HepG2 (cell line): Measurements from ENCODE around the gene LYPD6B. TPM values are rescaled to one million over a fixed set of nuclear protein-coding genes. Genes with fewer than 3 reads are reported as not detected.

Experiments
- ATAC-seq: fragments of 200-7000 bp; cut with Tn5 transposase; 3 replicates; pipeline ENCODE4 v1.9.1; 2020; ENCODE audit warnings: mild to moderate bottlenecking, moderate library complexity
- BruUV-seq: library from RNA; stranded (reverse); fragments of 400-500 nt; replicated peaks from 2 replicates; lab custom pipeline; 2021; lab: Mats Ljungman, UMichigan
- CTCF ChIA-PET: fragments of 300-600 bp; formaldehyde crosslinking; extraction: SDS; loops from one replicate; lab custom pipeline; 2021; ENCODE audit warnings: low total read pairs, inconsistent platforms, low intra/inter-chr PET ratio; lab: Yijun Ruan, JAX
- POLR2A ChIA-PET: fragments of 350-600 bp; sonication (Branson Sonifier 250); formaldehyde crosslinking; loops from one replicate; lab custom pipeline; 2020; ENCODE audit warnings: antibody characterized with exemption, inconsistent platforms; lab: Yijun Ruan, JAX
- DNase-seq: peaks from one replicate; pipeline ENCODE4 v3.0.0-alpha.2; 2015; ENCODE audit warnings: low spot score
- FAIRE-seq: peaks from 3 replicates; lab custom pipeline; 2011; peaks lifted over from hg19 to GRCh38; lab: Jason Lieb, UNC
- H2AFZ ChIP-seq: one replicate; pipeline ENCODE4 v1.6.1; 2011; ENCODE audit warnings: low read length, inconsistent platforms
- H3K27ac ChIP-seq: fragments of 300-600 bp; 3 replicates; pipeline ENCODE4 v1.8.0; 2011; ENCODE audit warnings: mixed run types, mild to moderate bottlenecking, mixed read lengths, low read length, inconsistent platforms; ENCODE audit not compliant: insufficient read depth; ENCODE audit errors: extremely low read length
- H3K27me3 ChIP-seq, 2 experiments: fragments of 200-600 bp in 1 of 2; 2 replicates in 1 of 2; 3 replicates in 1 of 2; pipeline versions ENCODE4 v1.6.0 to v1.8.0; 2011; ENCODE audit warnings: low read length in 2 of 2, mild to moderate bottlenecking in 2 of 2, moderate library complexity in 2 of 2, inconsistent platforms in 1 of 2; ENCODE audit not compliant: insufficient read depth in 2 of 2, control insufficient read depth in 1 of 2
- H3K36me3 ChIP-seq, 2 experiments: fragments of 200-600 bp in 1 of 2; replicated peaks in 1 of 2; 2 replicates in 1 of 2; 3 replicates in 1 of 2; pipeline versions ENCODE4 v1.5.1 to v1.8.0; 2011; ENCODE audit warnings: low read length in 2 of 2, inconsistent platforms in 1 of 2; ENCODE audit not compliant: insufficient read depth in 2 of 2, control insufficient read depth in 1 of 2
- H3K4me1 ChIP-seq: 2 replicates; pipeline ENCODE4 v1.5.1; 2012; ENCODE audit warnings: low read length, inconsistent platforms; ENCODE audit not compliant: insufficient read depth
- H3K4me2 ChIP-seq: 2 replicates; pipeline ENCODE4 v1.6.0; 2011; ENCODE audit warnings: low read depth, low read length, inconsistent platforms
- H3K4me3 ChIP-seq, 3 experiments: fragments of 200-600 bp in 1 of 3; sonication (generic), shearing (Covaris generic) in 1 of 3; replicated peaks in 1 of 3; 2 replicates each; pipeline ENCODE4 v1.5.1; 2011 to 2016; ENCODE audit warnings: low read length in 3 of 3, inconsistent platforms in 2 of 3, low read depth in 2 of 3, mild to moderate bottlenecking in 2 of 3, control low read depth in 1 of 3, mixed read lengths in 1 of 3; ENCODE audit not compliant: insufficient read depth in 1 of 3
- H3K79me2 ChIP-seq: one replicate; pipeline ENCODE4 v1.6.1; 2011; ENCODE audit warnings: low read length, inconsistent platforms; ENCODE audit not compliant: insufficient read depth
- H3K9ac ChIP-seq: 2 replicates; pipeline ENCODE4 v1.6.0; 2011; ENCODE audit warnings: mild to moderate bottlenecking, low read depth, low read length, inconsistent platforms; ENCODE audit not compliant: insufficient read depth
- H3K9me3 ChIP-seq: 2 replicates; pipeline ENCODE4 v1.5.1; 2012; ENCODE audit warnings: mild to moderate bottlenecking, low read length
- H4K20me1 ChIP-seq: 2 replicates; pipeline ENCODE4 v1.6.0; 2011; ENCODE audit warnings: inconsistent platforms, mild to moderate bottlenecking, low read length, moderate library complexity; ENCODE audit not compliant: insufficient read depth
- CCDC6 ChIP-seq: sonication (generic); formaldehyde crosslinking; IDR thresholded peaks from 2 replicates; pipeline ENCODE4 v1.8.1; 2022; ENCODE audit warnings: mild to moderate bottlenecking, missing genetic modification reagents, moderate library complexity
- EEA1 ChIP-seq: sonication (generic); formaldehyde crosslinking; IDR thresholded peaks from 2 replicates; pipeline ENCODE4 v1.5.1; 2020; ENCODE audit warnings: mild to moderate bottlenecking, missing genetic modification reagents, borderline replicate concordance
- ETV6 ChIP-seq: sonication (generic); formaldehyde crosslinking; conservative IDR thresholded peaks from 2 replicates; pipeline ENCODE4 v1.4.0; 2020; ENCODE audit warnings: missing genetic modification reagents
- GATAD2A ChIP-seq: IDR thresholded peaks from 2 replicates; pipeline ENCODE4 v1.6.1; 2016
- NFIC ChIP-seq: IDR thresholded peaks from 2 replicates; pipeline ENCODE4 v1.6.1; 2012; ENCODE audit warnings: mild to moderate bottlenecking, low read length, inconsistent platforms
- REPIN1 ChIP-seq: sonication (generic); formaldehyde crosslinking; IDR thresholded peaks from 2 replicates; pipeline ENCODE4 v1.8.0; 2022; ENCODE audit warnings: missing genetic modification reagents, low read depth, mild to moderate bottlenecking, borderline replicate concordance
- SP1 ChIP-seq, 2 experiments: fragments of 450-650 bp in 1 of 2; sonication (generic) in 1 of 2; formaldehyde crosslinking in 1 of 2; IDR thresholded peaks; 2 replicates each; pipeline versions ENCODE4 v1.4.0 to v1.6.1; 2016 to 2020; ENCODE audit warnings: missing genetic modification reagents in 1 of 2
- XRCC5 ChIP-seq: fragments of 200-400 bp; formaldehyde crosslinking; optimal IDR thresholded peaks from 2 replicates; pipeline ENCODE3; 2017; ENCODE audit warnings: mild to moderate bottlenecking, low read length
- ZC3H13 ChIP-seq: sonication (generic); formaldehyde crosslinking; IDR thresholded peaks from 2 replicates; pipeline ENCODE4 v1.8.1; 2023; ENCODE audit warnings: mild to moderate bottlenecking, missing genetic modification reagents, moderate library complexity
- ZNF225 ChIP-seq: sonication (generic); formaldehyde crosslinking; IDR thresholded peaks from 2 replicates; pipeline ENCODE4 v1.4.0; 2020; ENCODE audit warnings: mild to moderate bottlenecking, missing genetic modification reagents
- ZNF383 ChIP-seq: sonication (generic); formaldehyde crosslinking; IDR thresholded peaks from 2 replicates; pipeline ENCODE4 v1.4.0; 2020; ENCODE audit warnings: missing genetic modification reagents, mild to moderate bottlenecking, borderline replicate concordance
- ZNF510 ChIP-seq: sonication (generic); formaldehyde crosslinking; IDR thresholded peaks from 2 replicates; pipeline ENCODE4 v1.4.0; 2020; ENCODE audit warnings: low read depth, mild to moderate bottlenecking, missing genetic modification reagents
- ZNF570 ChIP-seq: sonication (generic); formaldehyde crosslinking; IDR thresholded peaks from 2 replicates; pipeline ENCODE4 v1.4.0; 2020; ENCODE audit warnings: mild to moderate bottlenecking, missing genetic modification reagents, borderline replicate concordance
- ZNF629 ChIP-seq: sonication (generic); formaldehyde crosslinking; conservative IDR thresholded peaks from 2 replicates; pipeline ENCODE4 v1.5.0; 2020; ENCODE audit warnings: missing genetic modification reagents
- ZNF850 ChIP-seq: sonication (generic); formaldehyde crosslinking; conservative IDR thresholded peaks from 2 replicates; pipeline ENCODE4 v1.9.0; 2021; ENCODE audit warnings: mild to moderate bottlenecking, missing genetic modification reagents
- ZSCAN25 ChIP-seq: sonication (generic); formaldehyde crosslinking; IDR thresholded peaks from 2 replicates; pipeline ENCODE4 v1.8.0; 2022; ENCODE audit warnings: mild to moderate bottlenecking, missing genetic modification reagents
- WGBS: methylation state at CpG from one replicate; pipeline ENCODE4 v1.1.6; 2017; ENCODE audit warnings: low lambda C conversion rate; 5-methylcytosine and 5-hydroxymethylcytosine counted together
- in situ Hi-C: cut with HindIII; loops from 2 replicates; pipeline ENCODE4 v1.10.0; 2017; ENCODE audit warnings: low pct_unique_long_range_greater_than_20kb; ENCODE audit not compliant: extremely low pct_ligation_motif_present
- intact Hi-C: fragments of 100-400 bp; cut with micrococcal nuclease; formaldehyde crosslinking; loops from one replicate; pipeline ENCODE4 v1.10.0; 2022; ENCODE audit not compliant: unreplicated experiment
- polyA plus RNA-seq, 8 experiments: library from polyadenylated mRNA; depleted of rRNA in 3 of 8; stranded (reverse) in 7 of 8; unstranded in 1 of 8; fragments of >200 nt; fragmentation: Illumina TruSeq in 4 of 8; extraction: Trizol in 4 of 8; gene quantifications; 2 replicates each; pipeline versions ENCODE4 v1.2.1 to v1.2.3, GENCODE V29; 2011 to 2016; ENCODE audit warnings: low read depth in 4 of 8, missing spikeins in 1 of 8, mixed read lengths in 1 of 8; ENCODE audit not compliant: insufficient read depth in 1 of 8
- total RNA-seq, 5 experiments: library from RNA; depleted of rRNA; stranded (reverse); fragments of >200 nt; fragmentation: Illumina TruSeq; extraction: Trizol; gene quantifications; 2 replicates each; pipeline ENCODE4 v1.2.3, GENCODE V29; 2016; ENCODE audit warnings: low read depth in 1 of 5
- TF ChIP-seq, protein P1 (sequence below): sonication (generic); formaldehyde crosslinking; IDR thresholded peaks from 2 replicates; pipeline ENCODE4 v1.4.0; 2020; ENCODE audit warnings: low read depth, mild to moderate bottlenecking, missing genetic modification reagents

LYPD6B gene
- total and polyA plus RNA-seq, 2 of the 13 experiments (the other 11 are each of a cell fraction or from before 2014, with no cell fraction given): not detected

DNA sequence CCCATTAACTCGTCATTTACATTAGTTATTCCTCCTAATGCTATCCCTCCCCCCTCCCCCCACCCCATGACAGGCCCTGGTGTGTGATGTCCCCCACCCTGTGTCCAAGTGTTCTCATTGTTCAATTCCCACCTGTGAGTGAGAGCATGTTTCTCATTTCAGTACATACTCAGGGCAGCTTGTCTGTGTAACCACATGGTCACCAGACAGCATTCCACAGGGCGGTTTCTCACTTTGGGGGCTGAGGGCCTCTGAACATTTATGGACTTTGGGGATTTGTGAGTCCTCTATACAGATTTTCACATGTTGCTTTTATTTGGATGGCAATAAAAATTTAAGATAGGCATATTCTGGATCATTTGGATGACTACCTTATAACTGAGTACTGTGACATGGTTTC, 84.0 kb downstream of the LYPD6B start:
- no peak overlapping the region for H3K27ac ChIP-seq
- H3K4me2 ChIP-seq: no peak overlapping the region
- in situ Hi-C loops (no loop called here), intact Hi-C loops (no loop called here)
- no peak for TF ChIP-seq GATAD2A (CRISPR knock-in tag)
- TF ChIP-seq ZNF225 (CRISPR knock-in tag): no peak
- no peak for TF ChIP-seq ZNF570 (CRISPR knock-in tag)
- no peak for TF ChIP-seq EEA1
- TF ChIP-seq REPIN1 (CRISPR knock-in tag): no peak
- no peak for TF ChIP-seq ZNF510 (CRISPR knock-in tag)
- TF ChIP-seq, protein P1, sequence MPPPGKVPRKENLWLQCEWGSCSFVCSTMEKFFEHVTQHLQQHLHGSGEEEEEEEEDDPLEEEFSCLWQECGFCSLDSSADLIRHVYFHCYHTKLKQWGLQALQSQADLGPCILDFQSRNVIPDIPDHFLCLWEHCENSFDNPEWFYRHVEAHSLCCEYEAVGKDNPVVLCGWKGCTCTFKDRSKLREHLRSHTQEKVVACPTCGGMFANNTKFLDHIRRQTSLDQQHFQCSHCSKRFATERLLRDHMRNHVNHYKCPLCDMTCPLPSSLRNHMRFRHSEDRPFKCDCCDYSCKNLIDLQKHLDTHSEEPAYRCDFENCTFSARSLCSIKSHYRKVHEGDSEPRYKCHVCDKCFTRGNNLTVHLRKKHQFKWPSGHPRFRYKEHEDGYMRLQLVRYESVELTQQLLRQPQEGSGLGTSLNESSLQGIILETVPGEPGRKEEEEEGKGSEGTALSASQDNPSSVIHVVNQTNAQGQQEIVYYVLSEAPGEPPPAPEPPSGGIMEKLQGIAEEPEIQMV (CRISPR knock-in tag): no peak
- TF ChIP-seq XRCC5: no peak
- TF ChIP-seq ZSCAN25 (CRISPR knock-in tag): no peak
- no peak for TF ChIP-seq ZNF629
- TF ChIP-seq SP1 (IDR thresholded peaks at IDR 0.05): no peak
- no peak for TF ChIP-seq SP1 (CRISPR knock-in tag; IDR thresholded peaks at IDR 0.05)
- TF ChIP-seq ETV6: no peak
- no peak for TF ChIP-seq NFIC
- TF ChIP-seq ZNF850: no peak
- TF ChIP-seq ZNF383 (CRISPR knock-in tag): no peak
- no peak for TF ChIP-seq ZC3H13
- TF ChIP-seq CCDC6: no peak
- H3K36me3 ChIP-seq: no peaks in the 10 kb centered on the region
- ATAC-seq (no peak), FAIRE-seq (no peak), DNase-seq (no peak)
- 31% methylated on average over 2 of the region's 2 CpGs for WGBS
- ChIA-PET POLR2A (no interaction called here), CTCF (no interaction called here)
- no peak overlapping the region for H3K9ac ChIP-seq
- H3K4me1 ChIP-seq: 0 out of 2 replicates have a peak, but pooled peaks cover 11% of the 10 kb centered on the region
- H4K20me1 ChIP-seq: no peaks in the 10 kb centered on the region
- no peak overlapping the region for H2AFZ ChIP-seq
- no peaks in the 10 kb centered on the region for H3K79me2 ChIP-seq
- no peaks in the 10 kb centered on the region; a peak in 1 of 5 replicates for H3K27me3 ChIP-seq
- H3K9me3 ChIP-seq: no peaks in the 10 kb centered on the region
- H3K4me3 ChIP-seq: no peak overlapping the region
- no TSS peak for BruUV-seq
